CD4-positive, alpha-beta memory T cell (primary cell): ENCODE results near the gene TAC1. TPM values are rescaled to one million over a fixed set of nuclear protein-coding genes. Genes with fewer than 3 reads are reported as not detected.
"Not testable (repeated sequence)": the region's sequence is repeated elsewhere in the genome, so short reads cannot be mapped to it uniquely, and the experiment has no call there.

ENCODE experiments used
- CTCF ChIA-PET: fragments of 350-600 bp; sonication (Branson Sonifier 250); formaldehyde crosslinking; loops from one replicate; lab custom pipeline; 2021; ENCODE audit warnings: inconsistent platforms; ENCODE audit not compliant: partially characterized antibody; lab: Charles Lee
- POLR2A ChIA-PET: fragments of 350-600 bp; sonication (Branson Sonifier 250); formaldehyde crosslinking; loops from one replicate; lab custom pipeline; 2021; ENCODE audit not compliant: partially characterized antibody; lab: Charles Lee
- DNase-seq, 5 donors: peaks; one replicate each; pipeline versions ENCODE4 v3.0.0 to v3.0.0-alpha.2; 2020 to 2022; ENCODE audit warnings: mixed read lengths in 1 of 5
- H3K27ac ChIP-seq: one replicate; pipeline ENCODE4 v1.7.0; 2013; ENCODE audit warnings: low read depth, low read length
- H3K27me3 ChIP-seq: 2 replicates; pipeline ENCODE4 v1.7.0; 2013; ENCODE audit warnings: mild to moderate bottlenecking, low read length, moderate library complexity; ENCODE audit not compliant: insufficient read depth
- H3K36me3 ChIP-seq: 2 replicates; pipeline ENCODE4 v1.7.0; 2013; ENCODE audit warnings: mild to moderate bottlenecking, low read length, moderate library complexity; ENCODE audit not compliant: insufficient read depth
- H3K4me1 ChIP-seq: 2 replicates; pipeline ENCODE4 v1.7.0; 2013; ENCODE audit warnings: mild to moderate bottlenecking, low read length, moderate library complexity; ENCODE audit not compliant: insufficient read depth
- H3K4me3 ChIP-seq, 2 donors: one replicate each; pipeline ENCODE4 v1.7.0; 2013; ENCODE audit warnings: low read length in 2 of 2, mild to moderate bottlenecking in 1 of 2
- H3K9me3 ChIP-seq, 2 donors: one replicate each; pipeline ENCODE4 v1.7.0; 2013; ENCODE audit warnings: low read length in 2 of 2, control low read depth in 1 of 2; ENCODE audit not compliant: control insufficient read depth in 1 of 2
- H3K27ac Mint-ChIP-seq, 7 donors: one replicate each; pipeline ENCODE4 v1.8.0; 2020 to 2021; ENCODE audit warnings: mixed read lengths in 7 of 7, mild to moderate bottlenecking in 6 of 7, inconsistent platforms in 3 of 7, moderate library complexity in 3 of 7
- H3K27me3 Mint-ChIP-seq, 2 donors: one replicate each; pipeline ENCODE4 v1.8.0; 2020 to 2021; ENCODE audit warnings: mixed read lengths in 2 of 2
- H3K36me3 Mint-ChIP-seq, 2 donors: one replicate each; pipeline ENCODE4 v1.8.0; 2020 to 2021; ENCODE audit warnings: mixed read lengths in 2 of 2, inconsistent platforms in 1 of 2, mild to moderate bottlenecking in 1 of 2
- H3K4me1 Mint-ChIP-seq, 4 donors: one replicate each; pipeline ENCODE4 v1.8.0; 2020 to 2021; ENCODE audit warnings: mixed read lengths in 4 of 4, mild to moderate bottlenecking in 1 of 4
- H3K4me3 Mint-ChIP-seq, 8 donors: one replicate each; pipeline ENCODE4 v1.8.0; 2020 to 2021; ENCODE audit warnings: mixed read lengths in 8 of 8, mild to moderate bottlenecking in 7 of 8, moderate library complexity in 6 of 8, inconsistent platforms in 3 of 8
- H3K9me3 Mint-ChIP-seq, 8 donors: one replicate each; pipeline ENCODE4 v1.8.0; 2020 to 2021; ENCODE audit warnings: mixed read lengths in 8 of 8, mild to moderate bottlenecking in 5 of 8, inconsistent platforms in 3 of 8, moderate library complexity in 1 of 8
- intact Hi-C: fragments of 100-400 bp; cut with micrococcal nuclease; formaldehyde crosslinking; loops from one replicate; pipeline ENCODE4 v1.15.1; 2023
- polyA plus RNA-seq, 2 donors: library from polyadenylated mRNA; unstranded; fragments of 300-500 nt; fragmentation: Illumina TruSeq; gene quantifications; one replicate each; pipeline ENCODE4 v1.2.3, GENCODE V29; 2021
- total RNA-seq, 2 experiments: library from RNA; stranded (reverse); gene quantifications; one replicate each; pipeline ENCODE4 v1.2.3, GENCODE V29; 2021

Gene TAC1
- total and polyA plus RNA-seq, 4 experiments from 2014 or later: not detected

- Histone ChIP-seq H3K27me3 (no peaks in the 10 kb centered on the region), H3K4me1 (no peaks in the 10 kb centered on the region), H3K4me3 (no peak overlapping the region), H3K27ac (no peak overlapping the region), H3K9me3 (no peaks in the 10 kb centered on the region), H3K36me3 (no peaks in the 10 kb centered on the region)
- Mint-ChIP-seq H3K4me3 (no peak overlapping the region), H3K4me1 (no peaks in the 10 kb centered on the region), H3K27me3 (peaks cover 0 to 2% of the 10 kb centered on the region in 2 donors), H3K36me3 (no peaks in the 10 kb centered on the region), H3K9me3 (peaks cover 0 to 2% (median 0%) of the 10 kb centered on the region in 8 donors), H3K27ac (no peak overlapping the region)
- ChIA-PET CTCF (no interaction called here), POLR2A (no interaction called here)
- intact Hi-C loops: no loop called here
- DNase-seq: no peak
Measured at GRCh38 chr7:97770850-97771249, 39.0 kb downstream of the TAC1 start.

- Mint-ChIP-seq H3K4me1 (no peaks in the 10 kb centered on the region), H3K4me3 (no peak overlapping the region), H3K27me3 (peaks cover 0 to 2% of the 10 kb centered on the region in 2 donors), H3K9me3 (peaks cover 0 to 2% (median 0%) of the 10 kb centered on the region in 8 donors), H3K27ac (no peak overlapping the region), H3K36me3 (no peaks in the 10 kb centered on the region)
- H3K27ac ChIP-seq: no peak overlapping the region
- CTCF ChIA-PET: no interaction called here
- H3K36me3 ChIP-seq: no peaks in the 10 kb centered on the region
- H3K27me3 ChIP-seq: no peaks in the 10 kb centered on the region
- no peak for DNase-seq
- H3K4me3 ChIP-seq: no peak overlapping the region
- H3K9me3 ChIP-seq: no peaks in the 10 kb centered on the region
- intact Hi-C loops: no loop called here
- POLR2A ChIA-PET: no interaction called here
- no peaks in the 10 kb centered on the region for H3K4me1 ChIP-seq
Measured at GRCh38 chr7:97771576-97771975, 39.7 kb downstream of the TAC1 start.

GRCh38 chr7:97772045-97772901 is 40.4 kb downstream of the TAC1 start:
- H3K4me1 Mint-ChIP-seq: no peaks in the 10 kb centered on the region
- H3K4me1 ChIP-seq: no peaks in the 10 kb centered on the region
- intact Hi-C loops: no loop called here
- no peaks in the 10 kb centered on the region for H3K27me3 ChIP-seq
- no peak overlapping the region for H3K4me3 ChIP-seq
- no peak for DNase-seq
- no peaks in the 10 kb centered on the region for H3K36me3 Mint-ChIP-seq
- ChIA-PET CTCF (no interaction called here), POLR2A (no interaction called here)
- no peaks in the 10 kb centered on the region for H3K9me3 ChIP-seq
- peaks cover under 1 to 2% of the 10 kb centered on the region in 2 donors for H3K27me3 Mint-ChIP-seq
- no peak overlapping the region for H3K27ac ChIP-seq
- H3K36me3 ChIP-seq: no peaks in the 10 kb centered on the region
- H3K9me3 Mint-ChIP-seq: peaks cover 0 to 2% (median 0%) of the 10 kb centered on the region in 8 donors
- H3K4me3 Mint-ChIP-seq: no peak overlapping the region
- no peak overlapping the region for H3K27ac Mint-ChIP-seq

- POLR2A ChIA-PET, CTCF ChIA-PET: not testable (repeated sequence)
- H3K9me3 Mint-ChIP-seq: peaks cover 0 to 10% (median 3%) of the 10 kb centered on the region in 8 donors
Measured at GRCh38 chr7:97786398-97786797, 54.5 kb downstream of the TAC1 start.

More at GRCh38 chr7:97786398-97786797, 54.5 kb downstream of the TAC1 start:
- H3K9me3 ChIP-seq, H3K36me3 Mint-ChIP-seq, H3K4me3 Mint-ChIP-seq, H3K4me1 ChIP-seq, H3K4me3 ChIP-seq, DNase-seq, H3K27ac Mint-ChIP-seq, H3K4me1 Mint-ChIP-seq, H3K27me3 ChIP-seq, H3K27me3 Mint-ChIP-seq, H3K27ac ChIP-seq, intact Hi-C loops, H3K36me3 ChIP-seq: not testable (repeated sequence)

Other genes starting within 250 kb of the TAC1 start
- gene ASNS, start 140.3 kb downstream of the TAC1 start, total RNA-seq: 10 to 100 TPM; 36.6 to 37.9 TPM
- gene ASNS, start 140.3 kb downstream of the TAC1 start, polyA plus RNA-seq: 10 to 100 TPM; 23.0 to 32.3 TPM